ENCODE results near the gene SLC7A14. TPM values are rescaled to one million over a fixed set of nuclear protein-coding genes. Genes with fewer than 3 reads are reported as not detected.

Gene SLC7A14
- total and polyA plus RNA-seq, 2 donors (not counting 1 experiment from before 2014, with no cell fraction given), result not detected

GRCh38 chr3:170606675-170607074 lies 20.8 kb upstream of the SLC7A14 start:
- Mint-ChIP-seq H3K4me3 (no peak overlapping the region), H3K27me3 (peaks cover 38% of the 10 kb centered on the region), H3K9me3 (ENCODE audit: insufficient read depth) (no peaks in the 10 kb centered on the region), H3K27ac (no peak overlapping the region), H3K4me1 (no peaks in the 10 kb centered on the region)
- Histone ChIP-seq H3K9me3 (ENCODE audit: control extremely low read depth in 1 of 3, control insufficient read depth in 2 of 3, insufficient read depth in 1 of 3, low read length in 2 of 3) (peaks cover 0 to 1% (median 0%) of the 10 kb centered on the region in 3 donors), H3K4me1 (ENCODE audit: control insufficient read depth in 2 of 2, insufficient read depth in 2 of 2, low read length in 2 of 2) (no peaks in the 10 kb centered on the region), H3K4me3 (ENCODE audit: control extremely low read depth in 1 of 5, extremely low read depth in 1 of 5, insufficient read depth in 1 of 5, low read depth in 2 of 5, low read length in 4 of 5) (no peak overlapping the region), H2AFZ (ENCODE audit: insufficient read depth, low read depth, low read length, poor library complexity, severe bottlenecking) (no peak overlapping the region), H3K27me3 (replicated peaks in 1 of 4; ENCODE audit: control extremely low read depth in 1 of 4, control insufficient read depth in 3 of 4, insufficient read depth in 4 of 4, low read length in 3 of 4) (peaks cover 0 to 5% (median 0%) of the 10 kb centered on the region in 4 experiments), H3K9ac (ENCODE audit: low read length) (no peak overlapping the region), H3K36me3 (replicated peaks in 1 of 2; ENCODE audit: control extremely low read depth in 1 of 2, control insufficient read depth in 1 of 2, extremely low read depth in 1 of 2, insufficient read depth in 2 of 2, low read length in 1 of 2) (no peaks in the 10 kb centered on the region), H3K27ac (ENCODE audit: low read length in 2 of 2) (no peak overlapping the region), H3K79me2 (ENCODE audit: control insufficient read depth, insufficient read depth, low read length) (no peaks in the 10 kb centered on the region), H4K20me1 (ENCODE audit: control insufficient read depth, insufficient read depth, low read length, poor library complexity, severe bottlenecking) (no peaks in the 10 kb centered on the region), H3K4me2 (replicated peaks; ENCODE audit: low read depth, low read length, poor library complexity, severe bottlenecking) (no peak overlapping the region)
- no peak for DNase-seq
- no peak for ATAC-seq (ENCODE audit: low read depth)
- intact Hi-C loops (cut with micrococcal nuclease), result no loop called here
- POLR2A ChIA-PET, result no interaction called here
- WGBS (ENCODE audit: insufficient coverage), result 60% methylated on average over 1 of the region's 3 CpGs
- CTCF ChIA-PET, result no interaction called here
- TF ChIP-seq, protein P1, sequence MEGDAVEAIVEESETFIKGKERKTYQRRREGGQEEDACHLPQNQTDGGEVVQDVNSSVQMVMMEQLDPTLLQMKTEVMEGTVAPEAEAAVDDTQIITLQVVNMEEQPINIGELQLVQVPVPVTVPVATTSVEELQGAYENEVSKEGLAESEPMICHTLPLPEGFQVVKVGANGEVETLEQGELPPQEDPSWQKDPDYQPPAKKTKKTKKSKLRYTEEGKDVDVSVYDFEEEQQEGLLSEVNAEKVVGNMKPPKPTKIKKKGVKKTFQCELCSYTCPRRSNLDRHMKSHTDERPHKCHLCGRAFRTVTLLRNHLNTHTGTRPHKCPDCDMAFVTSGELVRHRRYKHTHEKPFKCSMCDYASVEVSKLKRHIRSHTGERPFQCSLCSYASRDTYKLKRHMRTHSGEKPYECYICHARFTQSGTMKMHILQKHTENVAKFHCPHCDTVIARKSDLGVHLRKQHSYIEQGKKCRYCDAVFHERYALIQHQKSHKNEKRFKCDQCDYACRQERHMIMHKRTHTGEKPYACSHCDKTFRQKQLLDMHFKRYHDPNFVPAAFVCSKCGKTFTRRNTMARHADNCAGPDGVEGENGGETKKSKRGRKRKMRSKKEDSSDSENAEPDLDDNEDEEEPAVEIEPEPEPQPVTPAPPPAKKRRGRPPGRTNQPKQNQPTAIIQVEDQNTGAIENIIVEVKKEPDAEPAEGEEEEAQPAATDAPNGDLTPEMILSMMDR (IDR thresholded peaks at IDR 0.05), result no peak
- no peak for TF ChIP-seq EZH2 (IDR thresholded peaks at IDR 0.05; ENCODE audit: borderline replicate concordance, insufficient read depth, low read depth, low read length, poor library complexity, severe bottlenecking)

GRCh38 chr3:170605490-170605889 lies 19.6 kb upstream of the SLC7A14 start:
- Mint-ChIP-seq H3K9me3 (ENCODE audit: insufficient read depth) (no peaks in the 10 kb centered on the region), H3K27me3 (peaks cover 35% of the 10 kb centered on the region), H3K27ac (no peak overlapping the region), H3K4me3 (no peak overlapping the region), H3K4me1 (no peaks in the 10 kb centered on the region)
- no peak for DNase-seq
- POLR2A ChIA-PET, result no interaction called here
- Histone ChIP-seq H3K9ac (ENCODE audit: low read length) (no peak overlapping the region), H3K36me3 (replicated peaks in 1 of 2; ENCODE audit: control extremely low read depth in 1 of 2, control insufficient read depth in 1 of 2, extremely low read depth in 1 of 2, insufficient read depth in 2 of 2, low read length in 1 of 2) (no peaks in the 10 kb centered on the region), H3K79me2 (ENCODE audit: control insufficient read depth, insufficient read depth, low read length) (no peaks in the 10 kb centered on the region), H3K27me3 (replicated peaks in 1 of 4; ENCODE audit: control extremely low read depth in 1 of 4, control insufficient read depth in 3 of 4, insufficient read depth in 4 of 4, low read length in 3 of 4) (peaks cover 0 to 3% (median 0%) of the 10 kb centered on the region in 4 experiments), H3K4me3 (ENCODE audit: control extremely low read depth in 1 of 5, extremely low read depth in 1 of 5, insufficient read depth in 1 of 5, low read depth in 2 of 5, low read length in 4 of 5) (no peak overlapping the region), H2AFZ (ENCODE audit: insufficient read depth, low read depth, low read length, poor library complexity, severe bottlenecking) (no peak overlapping the region), H3K4me1 (ENCODE audit: control insufficient read depth in 2 of 2, insufficient read depth in 2 of 2, low read length in 2 of 2) (no peaks in the 10 kb centered on the region), H3K27ac (ENCODE audit: low read length in 2 of 2) (no peak overlapping the region), H4K20me1 (ENCODE audit: control insufficient read depth, insufficient read depth, low read length, poor library complexity, severe bottlenecking) (no peaks in the 10 kb centered on the region), H3K9me3 (ENCODE audit: control extremely low read depth in 1 of 3, control insufficient read depth in 2 of 3, insufficient read depth in 1 of 3, low read length in 2 of 3) (peaks cover 0 to 1% (median 0%) of the 10 kb centered on the region in 3 donors), H3K4me2 (replicated peaks; ENCODE audit: low read depth, low read length, poor library complexity, severe bottlenecking) (no peak overlapping the region)
- CTCF ChIA-PET, result interaction anchor here (1.0 kb wide), 1 partner anchor 198 kb away, joined by 5 read pairs; no protein-coding TSS in a partner anchor
- no peak for ATAC-seq (ENCODE audit: low read depth)
- intact Hi-C loops (cut with micrococcal nuclease), result no loop called here
- no peak for TF ChIP-seq EZH2 (IDR thresholded peaks at IDR 0.05; ENCODE audit: borderline replicate concordance, insufficient read depth, low read depth, low read length, poor library complexity, severe bottlenecking)
- TF ChIP-seq, protein P1 (IDR thresholded peaks at IDR 0.05), result no peak
